Sciatic nerve (tissue), 2 donors: ENCODE measurements around the gene B3GNT2. TPM values are rescaled to one million over a fixed set of nuclear protein-coding genes. Genes with fewer than 3 reads are reported as not detected.
A peak's percentile ranks its signal among the peaks of the same experiment; 100 is the strongest.
"Not testable (repeated sequence)": the region's sequence is repeated elsewhere in the genome, so short reads cannot be mapped to it uniquely, and the experiment has no call there.

ENCODE experiments used
- ATAC-seq: fragments of 200-7000 bp; cut with Tn5 transposase; one replicate; pipeline ENCODE4 v1.9.1; 2020; ENCODE audit warnings: mild to moderate bottlenecking, moderate library complexity
- DNase-seq: peaks from one replicate; pipeline ENCODE4 v3.0.0-alpha.2; 2020; ENCODE audit warnings: low spot score
- intact Hi-C: fragments of 100-400 bp; cut with DNase I; formaldehyde crosslinking; loops from one replicate; pipeline ENCODE4 v1.14.2; 2022
- total RNA-seq: library from RNA; stranded (reverse); fragmentation: NEBNext Ultra II Directional; extraction: Animal tissue kit (Norgen Biotek cat#: 25700); gene quantifications from one replicate; pipeline ENCODE4 v1.2.1, GENCODE V29; 2021
- donor health status: DM: no; HTN: no; CAD: no.
- donor health status: DM: no; HTN: no; CAD: no.

The B3GNT2 gene
- total RNA-seq, 1 donor from 2014 or later: 21.0 TPM

DNA sequence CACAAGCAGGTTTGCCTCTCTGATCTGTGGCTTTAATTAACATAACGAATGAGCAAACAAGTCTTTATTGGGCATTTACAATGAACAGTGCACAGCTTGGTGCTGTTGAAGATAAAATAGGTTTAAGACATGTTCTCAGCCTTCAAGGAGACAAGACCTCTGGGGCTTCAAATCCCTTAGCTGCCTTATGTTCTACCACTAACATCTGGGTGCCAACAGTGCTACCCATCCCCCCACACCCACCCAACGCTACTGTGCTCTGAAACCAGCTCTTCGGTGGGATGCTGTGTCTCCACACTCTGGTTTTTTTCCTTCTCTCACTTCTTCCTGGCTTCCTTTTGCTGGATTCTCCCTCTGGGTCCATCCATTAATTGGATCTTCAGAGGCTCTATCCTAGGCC is 14.1 kb upstream of the B3GNT2 start:
- intact Hi-C loops: no loop called here
- ATAC-seq (no peak), DNase-seq (no peak)

DNA sequence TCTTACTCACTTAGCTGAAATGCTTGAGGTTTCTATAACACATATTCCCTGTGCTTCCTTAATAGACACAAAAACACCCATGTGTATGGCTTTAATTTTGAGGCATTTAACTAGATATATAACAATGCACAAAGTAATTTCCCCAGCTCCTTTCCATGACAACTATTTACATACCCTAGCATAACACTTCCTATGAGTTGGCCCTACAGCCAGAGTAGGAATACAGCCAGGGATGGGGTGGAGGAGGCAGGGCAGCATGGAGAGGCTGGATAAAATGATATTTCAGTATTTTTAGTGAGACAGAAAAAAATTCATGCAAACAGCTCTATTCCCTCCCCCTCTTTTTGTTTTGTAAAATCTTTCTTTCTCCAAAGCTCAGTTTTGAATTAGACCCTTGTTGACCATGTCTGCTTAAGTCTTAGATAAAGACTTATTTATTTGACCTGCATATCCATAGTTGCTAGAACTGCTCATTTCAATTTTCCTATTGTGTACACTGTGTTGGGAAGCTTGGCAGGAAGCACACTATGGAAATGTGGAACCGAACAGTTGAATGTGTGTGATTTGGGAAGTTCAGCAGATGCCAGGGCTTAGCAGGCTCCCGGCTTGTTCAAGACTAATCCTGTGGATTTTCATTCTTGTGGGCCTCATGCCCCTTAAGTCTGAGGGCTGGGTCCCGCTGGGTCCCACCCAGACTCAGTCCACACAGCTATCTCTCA is 11.2 kb upstream of the B3GNT2 start:
- DNase-seq: no peak
- no peak for ATAC-seq
- intact Hi-C loops: no loop called here

DNA sequence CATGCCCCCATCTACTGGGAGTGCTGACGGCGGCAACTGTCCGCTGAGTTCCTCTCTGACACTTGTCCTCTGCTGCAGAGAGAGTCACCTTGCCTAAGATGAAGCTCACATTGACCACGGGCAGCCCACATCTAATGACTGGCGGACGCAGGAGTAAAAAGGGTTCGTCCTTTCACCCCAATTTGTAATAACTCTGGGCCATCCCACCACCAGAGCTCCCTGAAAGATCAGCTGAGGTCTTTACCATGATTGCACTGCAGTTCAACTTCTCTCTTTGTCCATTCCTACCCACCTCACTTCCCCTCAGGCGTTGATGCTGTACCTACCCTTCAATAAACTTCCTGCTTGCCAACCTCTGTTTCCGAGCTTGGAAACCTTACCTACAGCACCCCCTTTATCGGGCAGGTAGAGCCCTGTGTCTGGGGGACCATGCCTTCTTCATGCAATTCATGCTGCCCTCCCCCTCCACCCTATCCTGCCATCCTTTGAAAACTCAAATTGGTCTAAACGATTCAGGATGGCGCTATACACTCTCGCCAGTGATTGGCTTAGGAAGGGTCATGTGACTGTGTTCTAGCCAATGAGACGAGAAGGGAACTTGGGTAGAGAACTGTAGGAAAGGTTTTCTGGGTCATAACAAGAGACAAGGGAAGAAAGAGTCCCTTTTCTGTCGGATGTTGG is 10.3 kb upstream of the B3GNT2 start:
- DNase-seq: no peak
- ATAC-seq: no peak
- intact Hi-C loops: no loop called here

DNA sequence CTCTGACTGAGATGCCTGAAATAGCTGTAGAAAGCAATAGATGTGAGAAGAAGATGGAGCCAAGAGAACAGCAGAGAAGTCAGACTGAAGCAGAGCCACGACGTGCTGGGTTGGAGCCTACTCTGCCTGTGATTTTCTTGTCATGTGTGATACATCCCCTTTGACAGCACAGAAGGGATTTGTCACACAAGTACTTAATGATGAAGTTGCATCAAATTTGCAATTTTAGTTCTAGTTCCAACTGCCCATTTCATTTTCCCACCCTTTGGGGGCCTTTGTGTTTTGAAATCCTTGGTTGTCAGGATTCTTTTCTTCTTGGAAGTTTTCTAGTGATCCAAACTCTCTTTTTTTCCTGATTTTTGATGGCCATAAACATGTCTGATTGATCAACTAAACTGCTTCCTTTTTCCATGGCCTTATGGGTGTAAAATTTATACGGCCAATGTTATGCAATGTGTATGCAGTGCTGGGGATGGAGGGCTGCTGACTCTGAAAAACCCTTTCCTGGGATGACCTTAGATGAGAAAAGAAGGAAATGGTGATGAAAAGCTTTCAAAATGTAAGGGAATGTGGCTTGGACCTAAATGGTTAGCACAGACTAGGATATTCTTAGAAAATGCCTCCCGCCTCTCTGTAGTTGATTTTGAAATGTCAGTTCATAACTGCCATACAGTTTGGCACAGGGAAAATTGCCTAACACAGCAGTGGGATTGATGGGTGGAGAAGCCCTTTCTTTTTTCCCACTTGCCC is 9.6 kb upstream of the B3GNT2 start:
- intact Hi-C loops: no loop called here
- ATAC-seq: peak; percentile 48
- DNase-seq: no peak

DNA sequence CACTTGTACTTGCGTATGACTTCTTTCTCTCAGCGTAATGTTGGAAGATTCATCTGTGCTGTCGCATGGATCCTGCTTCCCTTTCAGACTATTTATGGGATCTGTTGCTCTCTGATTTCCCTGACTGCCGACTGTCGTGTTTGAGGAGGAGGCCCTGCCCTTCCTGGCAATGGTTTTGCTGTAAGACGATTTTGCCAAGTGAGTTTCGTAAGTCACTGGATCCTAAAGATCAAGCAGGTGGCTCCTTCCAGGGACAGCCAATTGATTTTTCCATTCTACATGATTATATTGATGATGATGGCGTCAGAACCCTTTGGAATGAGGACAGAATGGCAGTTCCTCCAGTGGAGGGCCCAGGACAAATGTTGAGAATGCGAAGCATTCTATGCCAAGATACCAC is 8.7 kb upstream of the B3GNT2 start:
- no peak for DNase-seq
- ATAC-seq: no peak
- intact Hi-C loops: no loop called here

DNA sequence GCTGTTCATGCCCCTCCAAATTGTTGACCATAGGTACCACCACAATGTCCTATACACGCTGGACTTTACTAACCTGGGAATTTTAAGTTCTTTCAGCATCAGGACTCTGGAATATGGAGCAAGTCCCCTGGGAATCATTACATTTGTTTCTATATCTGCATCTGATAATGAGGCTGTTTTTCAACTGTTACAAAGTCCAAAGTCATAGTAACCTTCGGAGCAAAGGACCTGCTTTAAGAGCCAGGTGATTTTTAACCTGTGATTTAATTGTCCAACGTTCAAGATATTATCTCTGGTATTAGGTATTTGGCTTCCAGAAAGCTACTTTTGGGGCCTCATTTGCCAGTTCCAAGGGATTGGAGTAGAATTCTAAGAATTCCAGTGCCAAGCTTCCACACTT is 7.5 kb upstream of the B3GNT2 start:
- no peak for DNase-seq
- ATAC-seq: no peak

DNA sequence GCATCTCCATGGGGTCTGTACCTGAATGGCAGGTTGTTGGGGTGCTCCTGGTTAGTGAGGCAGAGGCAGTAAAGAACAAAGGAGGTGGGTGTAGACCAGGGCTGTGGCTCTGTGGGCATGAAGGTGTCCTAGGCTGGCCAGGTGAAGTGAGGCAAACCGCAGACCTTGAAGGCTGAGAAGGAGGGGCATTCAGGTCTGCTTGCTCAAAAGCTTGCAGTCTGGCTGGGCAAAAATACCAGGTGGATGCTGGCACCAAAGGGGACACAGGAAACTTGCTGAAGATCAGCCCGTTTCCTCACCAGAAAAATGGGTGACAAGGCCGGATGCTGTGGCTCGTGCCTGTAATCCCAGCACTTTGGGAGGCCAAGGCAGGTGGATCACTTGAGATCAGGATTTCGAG is 6.7 kb upstream of the B3GNT2 start:
- no peak for ATAC-seq
- no peak for DNase-seq
- intact Hi-C loops: no loop called here

More for the DNA sequence above, 7.5 kb upstream of the B3GNT2 start:
- intact Hi-C loops: no loop called here

DNA sequence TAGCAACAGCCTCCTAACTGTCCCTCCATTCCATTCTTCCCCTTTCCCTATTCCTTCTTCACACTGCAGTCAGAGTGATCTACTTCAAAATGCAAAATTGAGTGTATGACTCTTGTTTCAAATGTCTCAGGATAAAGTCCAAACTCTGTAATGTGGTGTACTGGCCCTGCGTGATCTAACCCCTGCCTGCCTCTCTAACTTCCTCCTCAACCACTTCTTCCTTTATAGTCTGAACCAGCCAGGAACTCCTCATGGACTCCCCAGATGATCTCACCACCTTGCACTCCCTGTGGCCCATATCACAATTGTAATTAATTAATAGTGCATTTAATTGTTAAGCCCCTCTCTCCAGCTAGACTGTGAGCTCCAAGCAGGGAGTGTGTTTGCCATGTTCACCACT is 3.1 kb upstream of the B3GNT2 start:
- no peak for DNase-seq
- intact Hi-C loops: no loop called here
- ATAC-seq: no peak

DNA sequence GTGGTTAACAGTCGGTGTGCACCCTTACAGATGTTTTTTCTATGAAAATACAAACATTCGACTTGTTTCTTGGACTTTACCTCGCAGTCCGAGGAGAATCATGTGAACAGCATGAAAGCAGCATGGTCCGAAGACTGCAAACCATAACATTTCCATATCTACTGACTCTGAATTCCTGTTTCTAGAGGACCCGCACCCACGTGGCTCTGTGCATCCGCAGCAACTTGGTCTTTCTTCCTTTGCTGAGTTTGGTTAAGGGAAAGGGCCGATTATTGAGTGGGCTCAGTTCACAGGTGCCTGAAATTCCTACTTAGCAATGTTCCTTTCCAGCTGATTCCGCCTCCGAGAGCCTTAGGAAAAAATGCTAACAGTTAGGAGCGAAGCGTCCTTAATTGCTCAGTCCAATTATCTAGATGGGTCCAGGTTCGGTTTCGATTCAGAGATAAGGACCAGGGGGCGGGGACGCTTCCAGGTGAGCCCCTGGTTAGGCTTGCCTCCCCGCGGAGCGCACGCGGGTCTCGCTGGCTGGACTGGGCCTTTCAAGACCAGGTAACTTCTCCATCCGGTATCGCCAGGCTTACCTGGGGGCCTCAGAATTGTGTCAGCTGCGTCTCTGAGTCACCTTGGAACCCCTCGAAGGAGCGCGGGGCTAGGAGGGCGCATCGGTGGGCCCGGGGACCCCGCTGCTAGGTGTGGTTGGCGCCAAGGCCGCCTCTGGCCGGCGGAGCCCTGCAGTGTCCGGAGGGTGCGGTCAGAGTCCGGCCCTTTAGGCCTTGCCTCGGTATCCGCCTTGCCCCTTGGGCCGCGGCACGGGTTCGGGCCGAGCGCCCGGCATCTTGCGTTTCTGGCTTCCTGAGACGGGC is 1.1 kb upstream of the B3GNT2 start:
- peak; percentile 74 for ATAC-seq
- DNase-seq: peak; percentile 72
- intact Hi-C loops: no loop called here

DNA sequence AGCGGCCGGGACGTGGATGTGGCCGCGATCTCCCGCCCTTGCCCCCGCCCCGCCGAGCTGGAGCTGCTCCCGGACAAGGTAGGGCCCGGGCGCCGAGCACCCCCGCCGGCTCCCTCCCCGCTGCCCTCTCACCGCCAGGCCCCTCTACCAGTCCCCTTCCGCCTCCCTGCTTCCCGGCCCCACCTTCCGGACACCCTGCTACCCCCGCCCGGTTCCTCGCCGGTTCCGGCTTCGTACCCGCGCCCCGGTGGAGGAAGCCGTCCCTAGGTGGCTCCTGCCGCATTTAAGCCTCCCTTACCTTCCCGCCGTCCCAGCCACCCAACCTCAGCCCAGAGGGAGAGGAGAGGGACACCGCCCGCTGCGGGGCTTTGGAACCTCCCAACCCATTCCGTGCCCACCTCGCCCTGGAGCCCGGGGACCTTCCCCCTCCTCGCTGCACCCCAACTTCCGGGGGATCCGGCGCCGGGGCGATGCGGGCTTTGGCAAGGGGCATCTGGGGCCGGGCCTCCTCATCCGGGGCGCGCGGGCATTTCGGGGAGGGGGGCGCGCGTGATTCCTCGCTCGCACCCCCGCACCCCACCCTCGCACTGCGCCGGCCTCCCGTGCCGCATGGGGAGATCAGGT is 475 bp downstream of the B3GNT2 start:
- intact Hi-C loops: no loop called here
- peak; percentile 29 for ATAC-seq
- DNase-seq: peak; percentile 75

DNA sequence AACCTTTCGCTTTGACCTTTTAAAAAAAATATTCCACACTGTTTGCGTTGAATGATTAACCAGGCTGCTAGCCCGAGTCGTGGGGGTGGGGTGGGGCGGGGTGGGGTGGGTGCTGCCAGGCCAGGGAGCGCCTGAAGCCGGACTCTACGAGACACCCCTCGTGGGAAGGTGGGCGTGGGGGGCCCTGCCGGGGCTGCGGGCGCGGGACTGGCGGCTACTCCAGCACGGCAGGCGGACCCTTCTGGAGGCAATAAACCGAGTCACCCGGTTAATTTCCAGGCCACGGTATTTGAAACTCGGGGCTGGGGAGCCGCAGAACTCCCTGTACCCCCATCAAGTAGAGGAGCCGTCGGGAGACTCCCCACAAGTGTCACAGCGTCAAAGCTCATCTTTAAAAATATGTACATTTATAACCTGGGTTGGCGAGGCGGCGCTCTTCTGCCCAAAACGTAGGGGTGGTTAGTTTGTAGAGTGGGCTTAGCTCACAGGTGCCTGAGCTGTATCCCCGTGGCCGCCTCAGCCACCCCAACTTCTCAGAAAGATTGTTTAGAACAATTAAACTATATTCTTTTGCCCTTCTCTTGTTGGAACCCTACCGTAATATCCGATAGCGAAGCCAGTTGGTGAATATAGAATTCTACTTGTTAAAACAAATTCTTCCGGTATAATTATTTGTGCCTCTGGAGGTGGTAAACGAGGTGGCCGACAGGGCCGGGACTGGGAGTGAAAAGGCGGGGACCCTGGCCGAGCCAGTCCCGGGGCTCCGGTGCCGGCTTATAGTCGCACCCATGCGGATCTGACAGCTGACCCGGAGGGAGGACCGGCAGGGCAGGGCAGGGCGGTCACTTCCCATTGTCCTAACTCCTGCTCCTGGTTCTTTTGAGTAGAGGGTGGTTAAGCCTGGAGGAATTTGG is 1.4 kb downstream of the B3GNT2 start:
- DNase-seq (no peak), ATAC-seq (peak; percentile 27)
- intact Hi-C loops: no loop called here

DNA sequence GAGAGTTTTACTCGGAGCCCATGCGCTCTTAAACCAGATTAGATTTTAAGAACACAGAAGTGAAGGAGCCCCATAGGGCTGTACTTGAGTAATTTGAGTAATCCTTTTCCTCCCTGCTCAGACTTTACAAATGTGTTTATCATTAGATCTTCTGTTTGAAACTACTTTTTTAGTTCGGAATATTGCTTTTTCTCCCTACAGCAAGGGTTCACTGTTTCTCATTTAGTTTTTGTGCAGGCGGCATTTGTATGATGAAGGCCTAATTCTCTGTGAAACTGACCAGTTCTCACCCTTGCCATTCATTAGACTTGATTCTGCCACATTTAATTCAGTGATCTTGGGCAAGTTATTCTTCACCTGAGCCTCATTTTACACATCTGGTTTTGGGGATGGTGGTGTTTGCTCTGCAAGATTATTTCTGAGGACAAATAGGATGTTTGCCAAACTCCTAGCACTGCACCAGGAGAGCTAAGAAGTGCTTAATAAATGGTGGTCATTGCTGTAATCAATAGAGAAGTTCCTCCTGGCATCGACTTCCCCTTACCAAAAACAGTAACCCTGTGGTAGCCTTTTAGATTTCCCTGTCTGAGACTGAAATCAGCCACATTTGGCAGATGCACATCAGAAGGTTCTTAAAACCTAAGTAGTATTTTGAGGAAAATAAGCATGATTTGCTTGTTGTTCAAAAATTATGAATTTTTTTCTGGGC is 2.2 kb downstream of the B3GNT2 start:
- DNase-seq (no peak), ATAC-seq (no peak)
- intact Hi-C loops: no loop called here

DNA sequence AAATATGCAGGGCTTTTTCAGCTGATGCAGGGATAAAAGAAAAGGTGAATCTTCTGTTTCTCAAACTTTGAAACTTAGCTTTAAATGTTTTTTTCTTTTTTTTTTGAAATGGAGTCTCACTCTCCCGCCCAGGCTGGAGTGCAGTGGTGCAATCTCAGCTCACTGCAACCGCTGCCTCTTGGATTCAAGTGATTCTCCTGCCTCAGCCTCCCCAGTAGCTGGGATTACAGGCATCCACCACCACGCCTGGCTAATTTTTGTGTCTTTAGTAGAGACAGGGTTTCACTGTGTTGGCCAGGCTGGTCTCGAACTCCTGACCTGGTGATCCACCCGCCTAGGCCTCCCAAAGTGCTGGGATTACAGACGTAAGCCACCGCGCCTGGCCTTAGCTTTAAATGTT is 2.9 kb downstream of the B3GNT2 start:
- intact Hi-C loops, DNase-seq, ATAC-seq: not testable (repeated sequence)

DNA sequence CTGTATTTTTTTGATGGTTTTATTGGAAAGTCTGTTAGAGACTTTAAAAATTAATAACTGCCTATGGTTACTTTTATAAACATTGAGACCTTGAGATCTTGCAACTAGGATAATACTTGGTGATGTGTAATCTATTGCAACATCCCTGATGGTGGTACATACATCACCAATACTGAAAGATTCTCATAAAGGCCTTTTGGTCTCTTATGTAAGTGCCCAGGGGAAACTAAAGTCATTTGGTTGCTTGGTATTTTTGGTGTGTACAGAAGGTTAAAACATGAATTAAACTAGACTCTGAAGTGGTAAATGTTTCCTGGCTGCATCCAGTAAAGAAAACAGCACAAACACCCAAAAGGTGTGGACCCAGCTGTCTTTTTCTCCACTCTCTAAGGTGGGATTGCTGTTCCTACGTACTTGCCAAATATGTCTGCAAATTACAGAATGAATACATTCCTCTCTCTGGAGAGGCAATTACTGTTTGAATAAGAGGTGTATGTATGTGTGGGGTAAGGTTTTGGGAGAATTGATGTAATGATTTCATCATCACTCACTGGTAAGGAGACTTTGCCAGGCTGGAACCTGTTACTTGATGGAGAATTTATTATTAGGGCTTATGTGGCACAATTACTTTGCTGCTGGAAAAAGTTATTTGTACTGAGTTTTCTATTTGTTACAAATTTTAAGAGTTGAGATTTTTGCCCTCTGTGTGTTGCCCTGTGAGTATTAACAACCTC is 3.6 kb downstream of the B3GNT2 start:
- ATAC-seq (no peak), DNase-seq (no peak)
- intact Hi-C loops: no loop called here

DNA sequence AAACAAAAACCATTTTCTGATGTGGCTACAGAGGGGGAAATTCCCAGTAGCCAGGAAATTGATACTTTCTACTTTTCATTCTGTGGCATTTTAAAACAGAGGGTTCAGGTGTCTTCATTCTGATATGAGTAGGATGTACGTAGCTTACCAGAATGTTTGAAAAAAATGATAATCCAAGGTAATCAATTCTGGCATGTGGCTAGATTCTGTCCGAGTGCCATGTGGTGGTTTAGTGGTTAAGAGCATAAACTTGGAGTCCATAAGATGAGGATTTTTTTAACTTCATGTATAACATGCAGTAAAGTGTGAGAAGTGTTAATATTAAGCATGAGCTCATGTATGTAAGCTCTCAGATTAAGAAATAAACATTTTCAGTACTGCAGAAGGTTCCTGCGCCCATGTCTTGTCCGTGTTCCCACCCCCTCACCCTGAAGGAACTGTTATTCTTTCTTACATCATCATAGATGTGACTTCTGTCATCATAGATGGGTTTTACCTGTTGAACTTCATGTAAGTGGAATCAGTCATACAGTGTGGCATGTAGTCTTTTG is 4.5 kb downstream of the B3GNT2 start:
- ATAC-seq: no peak
- intact Hi-C loops: no loop called here
- no peak for DNase-seq

DNA sequence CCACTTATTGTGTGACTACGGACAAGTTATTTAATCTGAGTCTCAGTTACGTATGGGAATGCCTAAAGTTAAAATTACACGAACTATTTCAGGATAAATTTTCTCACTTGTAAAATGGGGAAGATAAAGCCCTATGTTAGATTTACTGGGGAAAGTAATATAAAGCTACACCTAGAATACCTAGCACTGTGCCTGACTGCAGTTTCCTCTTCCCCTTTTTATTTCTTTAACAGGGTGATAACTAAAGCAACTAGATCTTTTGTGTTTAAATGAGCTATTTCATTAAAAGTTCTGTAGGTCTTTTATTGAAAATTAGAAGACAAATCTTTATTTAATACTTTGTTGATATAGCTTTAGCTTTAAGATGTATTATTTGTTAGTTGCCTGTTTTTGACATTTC is 5.0 kb downstream of the B3GNT2 start:
- intact Hi-C loops: no loop called here
- ATAC-seq (no peak), DNase-seq (no peak)
